Stimulated activated CD4-positive, alpha-beta T cell treated with anti-CD3 and anti-CD28 coated beads, Interleukin-4, amount 100 ng/mL, for 4 hours (primary cell): ENCODE measurements around the gene TPSB2.

Experiments used
- DNase-seq, 2 experiments: peaks; one replicate each; pipeline ENCODE4 v3.0.0-alpha.2; 2020

Gene TPSB2

DNA sequence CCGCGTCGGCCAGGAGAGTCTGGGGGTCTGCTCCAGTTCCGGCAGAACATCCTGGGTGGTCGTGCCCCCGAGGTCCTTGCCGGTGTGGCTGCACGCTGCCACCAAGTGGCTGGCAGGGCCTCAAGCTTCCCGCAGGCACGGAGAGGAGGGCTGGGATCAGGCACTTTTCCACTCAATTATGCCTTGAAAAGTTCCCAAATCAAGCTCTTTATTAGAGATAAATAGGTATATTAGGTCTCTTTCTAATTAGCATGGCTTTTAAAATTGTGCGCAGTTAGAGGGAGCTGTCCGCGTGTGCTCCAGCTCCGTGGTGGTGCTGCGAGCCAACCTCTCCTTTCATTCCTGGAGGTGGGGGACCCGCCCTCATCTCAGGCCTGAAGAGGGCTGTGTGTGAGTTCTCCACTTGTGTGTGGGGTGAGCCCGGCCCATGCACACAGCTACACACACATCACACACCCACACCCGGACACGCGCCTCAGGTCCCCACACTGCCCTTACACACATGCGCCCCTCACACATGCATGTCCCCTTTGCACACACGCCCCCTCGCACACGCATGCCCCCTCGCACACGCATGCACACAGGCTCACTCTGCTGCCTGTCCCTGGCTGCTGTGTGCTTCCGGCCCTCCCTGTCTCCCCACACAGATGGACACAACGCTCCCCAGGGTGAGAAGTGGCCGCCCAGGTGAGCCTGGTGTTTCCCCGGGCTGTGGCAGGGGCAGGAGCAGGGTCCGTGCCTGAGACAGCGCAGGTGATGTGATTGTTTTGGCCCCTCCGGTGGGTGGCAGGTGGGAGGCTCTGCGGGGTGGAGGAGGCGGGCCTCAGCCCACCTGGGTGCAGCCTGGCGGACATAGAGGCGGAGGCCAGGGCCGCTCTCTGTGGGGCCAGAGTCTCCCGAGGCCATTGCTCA lies 48.3 kb downstream of the TPSB2 start:
- no peak for DNase-seq

DNA sequence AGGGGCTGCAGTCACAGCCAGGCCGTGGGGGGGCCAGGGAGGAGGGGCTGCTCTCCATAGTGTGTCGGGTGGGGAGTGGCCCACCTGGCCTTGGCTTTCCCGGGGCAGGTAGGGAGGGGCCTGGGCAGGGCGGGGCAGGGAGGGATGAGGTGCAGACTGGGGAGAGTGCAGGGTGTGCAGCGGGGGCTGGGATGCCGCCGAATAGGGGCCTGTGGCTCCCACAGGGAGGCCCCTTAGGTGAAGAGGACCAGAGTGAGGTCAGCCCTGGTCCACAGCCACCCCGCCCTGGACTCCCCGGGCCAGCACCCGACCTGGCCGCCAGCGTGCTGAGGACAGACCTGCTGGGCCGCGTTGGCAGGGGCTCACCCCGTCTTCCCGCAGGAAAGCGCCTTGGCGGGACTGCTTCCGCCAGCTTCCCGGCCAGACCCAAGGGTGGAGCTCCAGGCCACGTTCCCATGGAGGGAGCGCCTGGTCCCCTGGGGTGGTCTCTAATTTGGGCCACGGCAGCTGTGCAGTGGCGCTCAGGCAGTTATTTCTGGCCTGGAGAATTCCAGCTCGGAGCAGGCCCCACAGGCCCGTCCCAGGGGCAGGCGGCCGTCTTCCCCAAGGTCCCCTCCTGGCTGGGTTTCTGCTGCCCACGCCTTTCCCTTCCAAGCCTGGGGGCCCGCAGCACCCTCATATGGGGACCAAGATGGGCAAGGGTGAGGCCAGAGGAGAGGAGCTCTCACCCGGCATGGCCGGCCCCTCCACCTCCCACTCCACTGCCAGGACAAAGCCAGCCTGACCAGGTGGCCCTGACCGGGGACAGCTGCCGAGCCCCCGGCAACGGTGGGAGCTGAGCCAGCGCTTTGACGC lies 49.2 kb downstream of the TPSB2 start:
- DNase-seq, result no peak
